ENCODE data around the gene TRABD2A. TPM values are rescaled to one million over a fixed set of nuclear protein-coding genes. Genes with fewer than 3 reads are reported as not detected.
A peak's percentile ranks its signal among the peaks of the same experiment; 100 is the strongest.

TRABD2A gene
- total and polyA plus RNA-seq, 2 donors (not counting 1 experiment from before 2014, with no cell fraction given), result 4.4 to 14.4 TPM

DNA sequence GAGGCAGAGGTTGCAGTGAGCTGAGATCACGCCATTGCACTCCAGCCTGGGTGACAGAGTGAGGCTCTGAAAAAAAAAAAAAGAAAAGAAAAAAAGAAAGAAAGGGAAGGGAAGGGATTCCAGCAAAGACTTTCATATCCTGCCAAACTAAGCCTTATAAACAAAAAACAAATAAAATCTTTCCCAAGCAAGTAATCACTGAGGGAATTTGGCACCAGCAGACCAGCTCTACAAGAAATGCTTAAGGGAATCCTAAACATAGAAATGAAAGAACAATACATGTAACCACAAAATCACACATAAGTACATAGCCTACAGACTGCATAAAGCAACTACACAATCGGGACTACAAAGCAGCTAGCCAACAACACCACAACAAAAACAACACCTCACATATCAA, 79.1 kb downstream of the TRABD2A start:
- H3K27me3 ChIP-seq (ENCODE audit: control insufficient read depth, insufficient read depth, low read length), result no peaks in the 10 kb centered on the region
- H3K36me3 ChIP-seq (ENCODE audit: control insufficient read depth, insufficient read depth, low read length), result no peaks in the 10 kb centered on the region
- no peak overlapping the region for H2AFZ ChIP-seq (ENCODE audit: low read length)
- no peaks in the 10 kb centered on the region for H3K9me3 ChIP-seq (ENCODE audit: control insufficient read depth, insufficient read depth, low read depth, low read length)
- TF ChIP-seq EZH2 (IDR thresholded peaks at IDR 0.05; ENCODE audit: low read length, missing control alignments), result no peak
- TF ChIP-seq, protein P1, sequence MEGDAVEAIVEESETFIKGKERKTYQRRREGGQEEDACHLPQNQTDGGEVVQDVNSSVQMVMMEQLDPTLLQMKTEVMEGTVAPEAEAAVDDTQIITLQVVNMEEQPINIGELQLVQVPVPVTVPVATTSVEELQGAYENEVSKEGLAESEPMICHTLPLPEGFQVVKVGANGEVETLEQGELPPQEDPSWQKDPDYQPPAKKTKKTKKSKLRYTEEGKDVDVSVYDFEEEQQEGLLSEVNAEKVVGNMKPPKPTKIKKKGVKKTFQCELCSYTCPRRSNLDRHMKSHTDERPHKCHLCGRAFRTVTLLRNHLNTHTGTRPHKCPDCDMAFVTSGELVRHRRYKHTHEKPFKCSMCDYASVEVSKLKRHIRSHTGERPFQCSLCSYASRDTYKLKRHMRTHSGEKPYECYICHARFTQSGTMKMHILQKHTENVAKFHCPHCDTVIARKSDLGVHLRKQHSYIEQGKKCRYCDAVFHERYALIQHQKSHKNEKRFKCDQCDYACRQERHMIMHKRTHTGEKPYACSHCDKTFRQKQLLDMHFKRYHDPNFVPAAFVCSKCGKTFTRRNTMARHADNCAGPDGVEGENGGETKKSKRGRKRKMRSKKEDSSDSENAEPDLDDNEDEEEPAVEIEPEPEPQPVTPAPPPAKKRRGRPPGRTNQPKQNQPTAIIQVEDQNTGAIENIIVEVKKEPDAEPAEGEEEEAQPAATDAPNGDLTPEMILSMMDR (conservative IDR thresholded peaks at IDR 0.05 in 1 of 2, IDR thresholded peaks at IDR 0.05 in 1 of 2; ENCODE audit: low read depth in 1 of 2, low read length in 2 of 2), result no peak
- no peaks in the 10 kb centered on the region for H4K20me1 ChIP-seq (ENCODE audit: control insufficient read depth, extremely low read depth, insufficient read depth, low read length)
- no peak overlapping the region for H3K27ac ChIP-seq (ENCODE audit: insufficient read depth, low read length)
- peak in 1 of 2 donors; percentile 21 for DNase-seq (ENCODE audit: low read depth in 2 of 2)
- H3K4me2 ChIP-seq (ENCODE audit: extremely low read depth, insufficient read depth, low read length), result no peak overlapping the region
- H3K9ac ChIP-seq (ENCODE audit: insufficient read depth, low read length), result no peak overlapping the region
- H3K79me2 ChIP-seq (ENCODE audit: control insufficient read depth, insufficient read depth, low read length), result no peaks in the 10 kb centered on the region
- H3K4me1 ChIP-seq (ENCODE audit: control insufficient read depth, extremely low read depth, insufficient read depth, low read length), result peaks cover 6% of the 10 kb centered on the region
- H3K4me3 ChIP-seq (replicated peaks in 1 of 4; ENCODE audit: control extremely low read depth in 1 of 4, insufficient read depth in 1 of 4, low read depth in 3 of 4, low read length in 4 of 4), result no peak overlapping the region

DNA sequence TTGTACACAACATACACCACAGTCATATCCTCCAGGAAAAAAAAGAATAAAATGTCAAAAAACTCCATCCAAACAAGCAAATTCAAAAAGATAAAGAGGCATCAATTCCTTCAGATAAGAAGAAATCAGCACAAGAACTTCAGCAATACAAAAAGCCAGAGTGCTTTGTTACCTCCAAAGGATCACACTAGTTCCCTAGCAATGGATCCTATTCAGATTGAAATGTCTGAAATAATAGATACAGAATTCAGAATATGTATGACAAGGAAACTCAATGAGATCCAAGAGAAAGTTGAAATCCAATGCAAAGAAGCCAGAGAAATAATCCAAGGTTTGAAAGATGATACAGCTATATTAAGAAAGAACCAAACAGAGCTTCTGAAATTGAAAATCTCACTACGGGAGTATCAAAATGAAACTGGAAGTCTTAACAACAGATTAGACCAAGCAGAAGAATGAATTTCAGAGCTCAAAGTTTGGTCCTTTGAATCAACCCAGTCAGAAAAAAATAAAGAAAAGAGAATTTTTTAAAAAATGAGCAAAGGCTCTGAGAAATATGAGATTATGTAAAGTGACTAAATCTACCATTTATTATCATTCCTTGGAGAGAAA, 80.6 kb downstream of the TRABD2A start:
- no peaks in the 10 kb centered on the region for H3K4me1 ChIP-seq (ENCODE audit: control insufficient read depth, extremely low read depth, insufficient read depth, low read length)
- TF ChIP-seq EZH2 (IDR thresholded peaks at IDR 0.05; ENCODE audit: low read length, missing control alignments), result no peak
- TF ChIP-seq, protein P1 (conservative IDR thresholded peaks at IDR 0.05 in 1 of 2, IDR thresholded peaks at IDR 0.05 in 1 of 2; ENCODE audit: low read depth in 1 of 2, low read length in 2 of 2), result no peak
- H3K9me3 ChIP-seq (ENCODE audit: control insufficient read depth, insufficient read depth, low read depth, low read length), result no peaks in the 10 kb centered on the region
- no peak for DNase-seq (ENCODE audit: low read depth in 2 of 2)
- no peaks in the 10 kb centered on the region for H3K79me2 ChIP-seq (ENCODE audit: control insufficient read depth, insufficient read depth, low read length)
- no peaks in the 10 kb centered on the region for H4K20me1 ChIP-seq (ENCODE audit: control insufficient read depth, extremely low read depth, insufficient read depth, low read length)
- no peak overlapping the region for H3K9ac ChIP-seq (ENCODE audit: insufficient read depth, low read length)
- no peak overlapping the region for H2AFZ ChIP-seq (ENCODE audit: low read length)
- no peak overlapping the region for H3K4me2 ChIP-seq (ENCODE audit: extremely low read depth, insufficient read depth, low read length)
- no peak overlapping the region for H3K27ac ChIP-seq (ENCODE audit: insufficient read depth, low read length)
- H3K4me3 ChIP-seq (replicated peaks in 1 of 4; ENCODE audit: control extremely low read depth in 1 of 4, insufficient read depth in 1 of 4, low read depth in 3 of 4, low read length in 4 of 4), result no peak overlapping the region
- H3K27me3 ChIP-seq (ENCODE audit: control insufficient read depth, insufficient read depth, low read length), result no peaks in the 10 kb centered on the region
- no peaks in the 10 kb centered on the region for H3K36me3 ChIP-seq (ENCODE audit: control insufficient read depth, insufficient read depth, low read length)

DNA sequence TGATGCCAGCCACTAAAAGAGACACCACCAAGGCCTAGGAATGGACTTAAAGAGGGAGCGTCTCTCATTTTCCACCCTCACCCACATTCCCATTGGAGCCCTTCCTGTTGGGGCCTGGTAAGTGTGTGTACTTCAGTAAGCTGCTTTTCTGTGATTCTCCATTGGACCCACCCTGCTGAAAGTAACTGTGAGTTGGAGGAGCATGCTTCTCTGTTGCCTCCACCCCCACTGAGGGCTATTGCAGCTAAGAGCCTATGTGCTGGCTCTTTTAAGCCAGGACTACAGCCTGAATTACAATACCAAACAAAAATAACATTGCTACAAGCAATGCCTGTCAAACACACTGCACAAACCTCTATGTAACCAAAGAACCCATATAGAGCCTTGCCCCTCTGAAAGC, 81.1 kb downstream of the TRABD2A start:
- Histone ChIP-seq H3K4me1 (ENCODE audit: control insufficient read depth, extremely low read depth, insufficient read depth, low read length) (no peaks in the 10 kb centered on the region), H4K20me1 (ENCODE audit: control insufficient read depth, extremely low read depth, insufficient read depth, low read length) (no peaks in the 10 kb centered on the region), H3K4me2 (ENCODE audit: extremely low read depth, insufficient read depth, low read length) (no peak overlapping the region), H3K4me3 (replicated peaks in 1 of 4; ENCODE audit: control extremely low read depth in 1 of 4, insufficient read depth in 1 of 4, low read depth in 3 of 4, low read length in 4 of 4) (no peak overlapping the region), H3K9ac (ENCODE audit: insufficient read depth, low read length) (no peak overlapping the region), H3K79me2 (ENCODE audit: control insufficient read depth, insufficient read depth, low read length) (no peaks in the 10 kb centered on the region), H2AFZ (ENCODE audit: low read length) (no peak overlapping the region), H3K27ac (ENCODE audit: insufficient read depth, low read length) (no peak overlapping the region), H3K36me3 (ENCODE audit: control insufficient read depth, insufficient read depth, low read length) (no peaks in the 10 kb centered on the region), H3K9me3 (ENCODE audit: control insufficient read depth, insufficient read depth, low read depth, low read length) (no peaks in the 10 kb centered on the region), H3K27me3 (ENCODE audit: control insufficient read depth, insufficient read depth, low read length) (no peaks in the 10 kb centered on the region)
- no peak for DNase-seq (ENCODE audit: low read depth in 2 of 2)
- TF ChIP-seq, protein P1 (conservative IDR thresholded peaks at IDR 0.05 in 1 of 2, IDR thresholded peaks at IDR 0.05 in 1 of 2; ENCODE audit: low read depth in 1 of 2, low read length in 2 of 2), result no peak
- TF ChIP-seq EZH2 (IDR thresholded peaks at IDR 0.05; ENCODE audit: low read length, missing control alignments), result no peak
